Sigmoid colon (tissue), 4 donors: Measurements from ENCODE around the gene GLP2R.

Source experiments
- POLR2AphosphoS5 ChIP-seq, 4 donors: sonication (generic); formaldehyde crosslinking; IDR thresholded peaks; one replicate each; pipeline ENCODE4 v1.6.1; 2017; ENCODE audit warnings: antibody characterized with exemption in 4 of 4
- TF ChIP-seq, protein P1 (sequence below), 4 experiments: fragments of 450-650 bp in 3 of 4; fragments of 200-600 bp in 1 of 4; IDR thresholded peaks; one replicate each; pipeline ENCODE4 v1.5.1; 2016 to 2019; ENCODE audit warnings: antibody characterized with exemption in 4 of 4, mild to moderate bottlenecking in 3 of 4, moderate library complexity in 2 of 4

DNA sequence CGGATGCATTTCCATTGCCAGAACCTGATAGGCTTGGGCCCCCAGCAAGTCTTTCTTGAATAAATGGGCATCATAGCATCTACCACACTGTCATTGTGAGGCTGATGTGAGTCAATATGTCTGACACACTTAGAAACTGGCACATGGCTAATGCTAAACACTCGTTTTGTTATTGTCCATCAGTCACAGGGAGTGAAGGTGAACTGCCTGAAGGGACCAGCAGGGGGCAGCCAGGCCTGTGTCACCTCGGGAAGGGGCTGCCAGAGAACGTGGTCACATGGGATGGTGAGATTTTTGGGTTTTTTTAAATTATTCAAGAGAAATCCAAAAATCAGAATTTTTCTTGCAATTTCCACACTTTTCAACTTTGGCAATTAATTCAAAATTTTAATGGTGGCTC is 80.2 kb downstream of the GLP2R start:
- TF ChIP-seq, protein P1, sequence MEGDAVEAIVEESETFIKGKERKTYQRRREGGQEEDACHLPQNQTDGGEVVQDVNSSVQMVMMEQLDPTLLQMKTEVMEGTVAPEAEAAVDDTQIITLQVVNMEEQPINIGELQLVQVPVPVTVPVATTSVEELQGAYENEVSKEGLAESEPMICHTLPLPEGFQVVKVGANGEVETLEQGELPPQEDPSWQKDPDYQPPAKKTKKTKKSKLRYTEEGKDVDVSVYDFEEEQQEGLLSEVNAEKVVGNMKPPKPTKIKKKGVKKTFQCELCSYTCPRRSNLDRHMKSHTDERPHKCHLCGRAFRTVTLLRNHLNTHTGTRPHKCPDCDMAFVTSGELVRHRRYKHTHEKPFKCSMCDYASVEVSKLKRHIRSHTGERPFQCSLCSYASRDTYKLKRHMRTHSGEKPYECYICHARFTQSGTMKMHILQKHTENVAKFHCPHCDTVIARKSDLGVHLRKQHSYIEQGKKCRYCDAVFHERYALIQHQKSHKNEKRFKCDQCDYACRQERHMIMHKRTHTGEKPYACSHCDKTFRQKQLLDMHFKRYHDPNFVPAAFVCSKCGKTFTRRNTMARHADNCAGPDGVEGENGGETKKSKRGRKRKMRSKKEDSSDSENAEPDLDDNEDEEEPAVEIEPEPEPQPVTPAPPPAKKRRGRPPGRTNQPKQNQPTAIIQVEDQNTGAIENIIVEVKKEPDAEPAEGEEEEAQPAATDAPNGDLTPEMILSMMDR (IDR thresholded peaks at IDR 0.05): peak in 2 of 4 experiments; percentile 26 to 37
- no peak for TF ChIP-seq POLR2AphosphoS5 (IDR thresholded peaks at IDR 0.05)
